HepG2 (cell line): ENCODE data around the gene ZNF32. TPM values are rescaled to one million over a fixed set of nuclear protein-coding genes. Genes with fewer than 3 reads are reported as not detected.

Experiments
- ATAC-seq: fragments of 200-7000 bp; cut with Tn5 transposase; 3 replicates; pipeline ENCODE4 v1.9.1; 2020; ENCODE audit warnings: mild to moderate bottlenecking, moderate library complexity
- BruUV-seq: library from RNA; stranded (reverse); fragments of 400-500 nt; replicated peaks from 2 replicates; lab custom pipeline; 2021; lab: Mats Ljungman, UMichigan
- CTCF ChIA-PET: fragments of 300-600 bp; formaldehyde crosslinking; extraction: SDS; loops from one replicate; lab custom pipeline; 2021; ENCODE audit warnings: low total read pairs, inconsistent platforms, low intra/inter-chr PET ratio; lab: Yijun Ruan, JAX
- POLR2A ChIA-PET: fragments of 350-600 bp; sonication (Branson Sonifier 250); formaldehyde crosslinking; loops from one replicate; lab custom pipeline; 2020; ENCODE audit warnings: antibody characterized with exemption, inconsistent platforms; lab: Yijun Ruan, JAX
- DNase-seq: peaks from one replicate; pipeline ENCODE4 v3.0.0-alpha.2; 2015; ENCODE audit warnings: low spot score
- FAIRE-seq: peaks from 3 replicates; lab custom pipeline; 2011; peaks lifted over from hg19 to GRCh38; lab: Jason Lieb, UNC
- H2AFZ ChIP-seq: one replicate; pipeline ENCODE4 v1.6.1; 2011; ENCODE audit warnings: low read length, inconsistent platforms
- H3K27ac ChIP-seq: fragments of 300-600 bp; 3 replicates; pipeline ENCODE4 v1.8.0; 2011; ENCODE audit warnings: mixed run types, mild to moderate bottlenecking, mixed read lengths, low read length, inconsistent platforms; ENCODE audit not compliant: insufficient read depth; ENCODE audit errors: extremely low read length
- H3K27me3 ChIP-seq, 2 experiments: fragments of 200-600 bp in 1 of 2; 2 replicates in 1 of 2; 3 replicates in 1 of 2; pipeline versions ENCODE4 v1.6.0 to v1.8.0; 2011; ENCODE audit warnings: low read length in 2 of 2, mild to moderate bottlenecking in 2 of 2, moderate library complexity in 2 of 2, inconsistent platforms in 1 of 2; ENCODE audit not compliant: insufficient read depth in 2 of 2, control insufficient read depth in 1 of 2
- H3K36me3 ChIP-seq, 2 experiments: fragments of 200-600 bp in 1 of 2; replicated peaks in 1 of 2; 2 replicates in 1 of 2; 3 replicates in 1 of 2; pipeline versions ENCODE4 v1.5.1 to v1.8.0; 2011; ENCODE audit warnings: low read length in 2 of 2, inconsistent platforms in 1 of 2; ENCODE audit not compliant: insufficient read depth in 2 of 2, control insufficient read depth in 1 of 2
- H3K4me1 ChIP-seq: 2 replicates; pipeline ENCODE4 v1.5.1; 2012; ENCODE audit warnings: low read length, inconsistent platforms; ENCODE audit not compliant: insufficient read depth
- H3K4me2 ChIP-seq: 2 replicates; pipeline ENCODE4 v1.6.0; 2011; ENCODE audit warnings: low read depth, low read length, inconsistent platforms
- H3K4me3 ChIP-seq, 3 experiments: fragments of 200-600 bp in 1 of 3; sonication (generic), shearing (Covaris generic) in 1 of 3; replicated peaks in 1 of 3; 2 replicates each; pipeline ENCODE4 v1.5.1; 2011 to 2016; ENCODE audit warnings: low read length in 3 of 3, inconsistent platforms in 2 of 3, low read depth in 2 of 3, mild to moderate bottlenecking in 2 of 3, control low read depth in 1 of 3, mixed read lengths in 1 of 3; ENCODE audit not compliant: insufficient read depth in 1 of 3
- H3K79me2 ChIP-seq: one replicate; pipeline ENCODE4 v1.6.1; 2011; ENCODE audit warnings: low read length, inconsistent platforms; ENCODE audit not compliant: insufficient read depth
- H3K9ac ChIP-seq: 2 replicates; pipeline ENCODE4 v1.6.0; 2011; ENCODE audit warnings: mild to moderate bottlenecking, low read depth, low read length, inconsistent platforms; ENCODE audit not compliant: insufficient read depth
- H3K9me3 ChIP-seq: 2 replicates; pipeline ENCODE4 v1.5.1; 2012; ENCODE audit warnings: mild to moderate bottlenecking, low read length
- H4K20me1 ChIP-seq: 2 replicates; pipeline ENCODE4 v1.6.0; 2011; ENCODE audit warnings: inconsistent platforms, mild to moderate bottlenecking, low read length, moderate library complexity; ENCODE audit not compliant: insufficient read depth
- ADNP ChIP-seq: sonication (generic); formaldehyde crosslinking; IDR thresholded peaks from 2 replicates; pipeline ENCODE4 v1.4.0; 2020; ENCODE audit warnings: missing genetic modification reagents
- CBX1 ChIP-seq: IDR thresholded peaks from one replicate; pipeline ENCODE4 v1.6.1; 2016; ENCODE audit warnings: antibody characterized with exemption, low read depth
- DNMT3B ChIP-seq: conservative IDR thresholded peaks from 2 replicates; pipeline ENCODE4 v1.6.1; 2016; ENCODE audit warnings: missing biosample characterization, control low read depth
- GABPA ChIP-seq, 2 experiments: IDR thresholded peaks; 2 replicates each; pipeline ENCODE4 v1.6.1; 2011 to 2016; ENCODE audit warnings: low read depth in 2 of 2, low read length in 1 of 2, missing biosample characterization in 1 of 2, missing genetic modification characterization in 1 of 2
- KDM5A ChIP-seq: fragments of 200-600 bp; sonication (generic); IDR thresholded peaks from 2 replicates; pipeline ENCODE4 v1.7.0; 2018; ENCODE audit warnings: antibody characterized with exemption, mild to moderate bottlenecking, low read length, borderline replicate concordance
- ZKSCAN8 ChIP-seq: IDR thresholded peaks from 2 replicates; pipeline ENCODE4 v1.6.1; 2016; ENCODE audit warnings: borderline replicate concordance, missing genetic modification reagents, missing compliant biosample characterization
- ZNF335 ChIP-seq: sonication (generic); formaldehyde crosslinking; IDR thresholded peaks from 2 replicates; pipeline ENCODE4 v1.4.0; 2020; ENCODE audit warnings: missing genetic modification reagents
- ZNF543 ChIP-seq: sonication (generic); formaldehyde crosslinking; IDR thresholded peaks from 2 replicates; pipeline ENCODE4 v1.4.0; 2020; ENCODE audit warnings: mild to moderate bottlenecking, missing genetic modification reagents
- ZNF546 ChIP-seq: sonication (generic); formaldehyde crosslinking; conservative IDR thresholded peaks from 2 replicates; pipeline ENCODE4 v1.8.1; 2023; ENCODE audit warnings: mild to moderate bottlenecking, missing genetic modification reagents
- WGBS: methylation state at CpG from one replicate; pipeline ENCODE4 v1.1.6; 2017; ENCODE audit warnings: low lambda C conversion rate; 5-methylcytosine and 5-hydroxymethylcytosine counted together
- in situ Hi-C: cut with HindIII; loops from 2 replicates; pipeline ENCODE4 v1.10.0; 2017; ENCODE audit warnings: low pct_unique_long_range_greater_than_20kb; ENCODE audit not compliant: extremely low pct_ligation_motif_present
- intact Hi-C: fragments of 100-400 bp; cut with micrococcal nuclease; formaldehyde crosslinking; loops from one replicate; pipeline ENCODE4 v1.10.0; 2022; ENCODE audit not compliant: unreplicated experiment
- polyA plus RNA-seq, 8 experiments: library from polyadenylated mRNA; depleted of rRNA in 3 of 8; stranded (reverse) in 7 of 8; unstranded in 1 of 8; fragments of >200 nt; fragmentation: Illumina TruSeq in 4 of 8; extraction: Trizol in 4 of 8; gene quantifications; 2 replicates each; pipeline versions ENCODE4 v1.2.1 to v1.2.3, GENCODE V29; 2011 to 2016; ENCODE audit warnings: low read depth in 4 of 8, missing spikeins in 1 of 8, mixed read lengths in 1 of 8; ENCODE audit not compliant: insufficient read depth in 1 of 8
- total RNA-seq, 5 experiments: library from RNA; depleted of rRNA; stranded (reverse); fragments of >200 nt; fragmentation: Illumina TruSeq; extraction: Trizol; gene quantifications; 2 replicates each; pipeline ENCODE4 v1.2.3, GENCODE V29; 2016; ENCODE audit warnings: low read depth in 1 of 5
- TF ChIP-seq, protein P1 (sequence below): IDR thresholded peaks from 2 replicates; pipeline ENCODE4 v1.6.1; 2012; ENCODE audit warnings: inconsistent platforms
- TF ChIP-seq, protein P2 (sequence below): sonication (generic); formaldehyde crosslinking; IDR thresholded peaks from 2 replicates; pipeline ENCODE4 v1.8.1; 2023; ENCODE audit warnings: mild to moderate bottlenecking, inconsistent platforms, moderate library complexity, missing genetic modification reagents, borderline replicate concordance

The ZNF32 gene
- total and polyA plus RNA-seq, 2 of the 13 experiments (the other 11 are each of a cell fraction or from before 2014, with no cell fraction given): 12.5 to 16.9 TPM

DNA sequence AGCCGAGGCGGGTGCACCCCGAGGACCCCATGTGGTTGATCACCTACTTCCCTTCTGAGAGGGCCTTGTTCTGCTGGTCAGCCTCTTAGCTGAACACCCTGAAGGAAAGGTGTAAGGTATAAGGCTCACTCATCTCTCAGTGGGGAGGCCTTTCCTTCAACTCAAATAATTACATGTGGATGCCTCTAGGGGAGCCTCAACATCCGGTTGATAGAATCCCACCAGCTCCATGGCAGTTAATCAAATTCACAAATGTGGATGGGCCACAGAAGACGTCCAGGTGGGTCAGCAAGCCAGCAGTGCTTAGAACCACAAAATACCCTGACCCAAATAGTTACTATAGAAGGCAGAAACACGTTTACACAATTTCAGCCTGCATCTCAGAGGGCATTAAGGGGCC lies 37.7 kb upstream of the ZNF32 start:
- Histone ChIP-seq H2AFZ (no peak overlapping the region), H3K4me3 (no peak overlapping the region), H4K20me1 (no peaks in the 10 kb centered on the region), H3K4me2 (no peak overlapping the region), H3K27ac (no peak overlapping the region), H3K9me3 (no peaks in the 10 kb centered on the region), H3K36me3 (no peaks in the 10 kb centered on the region), H3K9ac (no peak overlapping the region), H3K27me3 (peaks cover 0 to 3% of the 10 kb centered on the region in 2 experiments; a peak in 1 of 5 replicates), H3K79me2 (no peaks in the 10 kb centered on the region), H3K4me1 (no peaks in the 10 kb centered on the region)
- intact Hi-C loops: no loop called here
- FAIRE-seq: no peak
- ChIA-PET CTCF (no interaction called here), POLR2A (no interaction called here)
- WGBS: 12% methylated on average over 6 of the region's 6 CpGs
- no peak for ATAC-seq
- in situ Hi-C loops: no loop called here
- DNase-seq: no peak
- no TSS peak for BruUV-seq
- TF ChIP-seq KDM5A (no peak), GABPA (IDR thresholded peaks at IDR 0.05; ENCODE audit: low read depth, low read length) (no peak), GABPA (CRISPR knock-in tag; IDR thresholded peaks at IDR 0.05; ENCODE audit: low read depth) (peak; percentile 43; the same call in 1 of the 2 replicates)

DNA sequence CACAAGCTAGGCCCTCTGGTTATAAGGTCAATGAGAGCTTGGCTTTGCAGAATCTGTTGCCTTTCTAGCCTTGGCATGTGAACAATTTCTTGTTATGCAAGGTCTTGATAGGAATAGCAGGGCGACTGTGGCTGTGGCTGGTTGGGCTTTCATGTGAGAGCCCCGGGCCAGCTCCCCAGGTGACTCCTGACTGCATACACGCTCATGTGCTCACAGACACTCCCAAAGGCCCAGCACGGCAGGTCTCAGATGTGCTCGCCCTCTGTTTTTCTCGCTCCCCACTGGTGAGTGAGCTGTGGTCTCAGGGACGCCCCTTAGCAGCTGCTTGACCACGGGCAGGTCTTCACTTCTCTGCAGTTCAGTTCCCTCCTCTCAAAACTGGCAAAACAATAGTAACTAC lies 37.1 kb upstream of the ZNF32 start:
- Histone ChIP-seq H3K79me2 (no peaks in the 10 kb centered on the region), H3K4me1 (no peaks in the 10 kb centered on the region), H3K27ac (no peak overlapping the region), H3K4me3 (no peak overlapping the region), H3K4me2 (no peak overlapping the region), H3K36me3 (no peaks in the 10 kb centered on the region), H3K9ac (no peak overlapping the region), H3K9me3 (no peaks in the 10 kb centered on the region), H2AFZ (no peak overlapping the region), H3K27me3 (no peaks in the 10 kb centered on the region; a peak in 1 of 5 replicates), H4K20me1 (no peaks in the 10 kb centered on the region)
- in situ Hi-C loops: no loop called here
- intact Hi-C loops: no loop called here
- CTCF ChIA-PET: no interaction called here
- POLR2A ChIA-PET: no interaction called here
- no peak for ATAC-seq
- no peak for DNase-seq
- 9% methylated on average over 8 of the region's 8 CpGs for WGBS
- no peak for FAIRE-seq
- TF ChIP-seq, protein P1, sequence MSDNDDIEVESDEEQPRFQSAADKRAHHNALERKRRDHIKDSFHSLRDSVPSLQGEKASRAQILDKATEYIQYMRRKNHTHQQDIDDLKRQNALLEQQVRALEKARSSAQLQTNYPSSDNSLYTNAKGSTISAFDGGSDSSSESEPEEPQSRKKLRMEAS: no peak
- TF ChIP-seq ADNP (CRISPR knock-in tag) (no peak), ZNF543 (no peak), DNMT3B (CRISPR knock-in tag) (no peak), ZNF335 (CRISPR knock-in tag) (no peak), ZKSCAN8 (CRISPR knock-in tag) (no peak), CBX1 (no peak), ZNF546 (CRISPR knock-in tag) (no peak)
- TF ChIP-seq, protein P2, sequence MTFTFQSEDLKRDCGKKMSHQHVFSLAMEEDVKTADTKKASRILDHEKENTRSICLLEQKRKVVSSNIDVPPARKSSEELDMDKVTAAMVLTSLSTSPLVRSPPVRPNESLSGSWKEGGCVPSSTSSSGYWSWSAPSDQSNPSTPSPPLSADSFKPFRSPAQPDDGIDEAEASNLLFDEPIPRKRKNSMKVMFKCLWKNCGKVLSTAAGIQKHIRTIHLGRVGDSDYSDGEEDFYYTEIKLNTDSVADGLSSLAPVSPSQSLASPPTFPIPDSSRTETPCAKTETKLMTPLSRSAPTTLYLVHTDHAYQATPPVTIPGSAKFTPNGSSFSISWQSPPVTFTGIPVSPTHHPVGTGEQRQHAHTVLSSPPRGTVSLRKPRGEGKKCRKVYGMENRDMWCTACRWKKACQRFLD (CRISPR knock-in tag): no peak
- BruUV-seq: no TSS peak
